COLO668 (cell line): ENCODE results near the gene CIZ1.
"Not testable (repeated sequence)": the region's sequence is repeated elsewhere in the genome, so short reads cannot be mapped to it uniquely, and the experiment has no call there.

Experiments used
- DNase-seq: peaks from one replicate; lab custom pipeline; 2025; ENCODE audit not compliant: unreplicated experiment; lab: John Stamatoyannopoulos, UW

The CIZ1 gene

DNA sequence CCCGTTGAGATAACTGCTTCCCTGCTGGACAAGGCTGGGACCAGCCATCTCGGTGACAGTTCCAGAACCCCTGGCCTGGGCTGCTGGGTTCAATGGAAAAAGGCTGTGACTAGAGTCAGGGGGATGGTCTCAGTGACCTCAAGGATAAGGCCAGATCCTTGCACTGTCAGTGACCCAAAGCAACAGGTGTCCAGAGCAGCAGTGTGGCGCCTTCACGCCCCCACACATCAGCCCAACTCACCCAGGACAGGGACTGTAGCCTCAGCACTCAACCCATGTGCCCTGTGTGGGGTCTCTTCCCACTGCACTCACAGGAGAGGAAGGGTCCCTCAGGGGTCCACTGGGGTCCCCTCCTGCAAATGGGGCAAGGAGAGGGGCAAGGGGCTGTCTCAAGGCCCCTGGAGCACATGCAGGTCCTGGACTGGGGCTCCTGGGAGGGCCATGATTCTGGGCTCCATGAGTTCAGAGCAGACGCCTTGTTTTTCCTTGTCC, 42.8 kb downstream of the CIZ1 start:
- DNase-seq: no peak

DNA sequence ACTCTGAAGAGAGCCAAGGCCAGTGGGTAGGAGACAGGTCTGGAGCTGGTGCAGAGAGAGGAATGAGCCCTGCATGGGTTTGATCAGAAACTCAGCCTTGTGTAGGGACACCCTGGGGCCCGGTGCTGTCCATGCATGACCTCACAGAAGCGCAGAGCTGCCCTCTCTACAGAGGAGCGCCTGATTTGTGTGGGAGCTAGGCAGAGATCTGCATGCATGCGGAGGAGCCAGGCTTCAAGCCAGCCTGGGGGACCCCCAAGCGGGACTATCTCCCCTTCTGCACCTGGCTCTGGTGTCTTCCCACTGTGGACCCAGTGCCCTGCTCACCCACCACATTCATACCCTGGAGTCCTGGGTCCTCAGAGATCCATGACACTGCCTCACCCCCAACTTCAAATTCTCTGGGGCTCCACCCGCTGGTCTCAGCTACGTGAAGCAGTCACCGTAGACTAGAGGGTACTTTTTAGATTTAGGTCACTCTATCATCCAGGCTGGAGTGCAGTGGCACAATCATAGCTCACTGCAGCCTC, 44.7 kb downstream of the CIZ1 start:
- DNase-seq: no peak

DNA sequence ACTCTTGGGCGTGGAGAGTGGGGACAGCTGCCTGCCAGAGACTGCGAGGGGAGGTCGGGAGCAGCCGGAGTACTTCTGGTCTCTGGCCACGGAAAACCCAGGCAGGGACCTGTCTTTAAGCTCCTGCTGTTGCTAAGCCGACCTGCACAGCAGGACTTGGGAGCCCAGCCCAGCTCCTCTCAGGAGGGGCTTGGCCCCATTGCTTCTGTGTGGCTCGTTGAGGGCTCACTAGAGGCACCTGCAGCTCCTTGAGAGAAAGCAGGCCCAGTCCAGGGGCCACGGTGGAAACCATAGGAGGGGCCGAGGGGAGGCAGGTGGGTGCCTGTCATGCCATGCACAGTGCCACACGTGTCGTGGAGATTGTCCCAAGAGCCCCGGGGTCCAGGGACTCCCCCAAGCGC, 45.4 kb downstream of the CIZ1 start:
- no peak for DNase-seq

DNA sequence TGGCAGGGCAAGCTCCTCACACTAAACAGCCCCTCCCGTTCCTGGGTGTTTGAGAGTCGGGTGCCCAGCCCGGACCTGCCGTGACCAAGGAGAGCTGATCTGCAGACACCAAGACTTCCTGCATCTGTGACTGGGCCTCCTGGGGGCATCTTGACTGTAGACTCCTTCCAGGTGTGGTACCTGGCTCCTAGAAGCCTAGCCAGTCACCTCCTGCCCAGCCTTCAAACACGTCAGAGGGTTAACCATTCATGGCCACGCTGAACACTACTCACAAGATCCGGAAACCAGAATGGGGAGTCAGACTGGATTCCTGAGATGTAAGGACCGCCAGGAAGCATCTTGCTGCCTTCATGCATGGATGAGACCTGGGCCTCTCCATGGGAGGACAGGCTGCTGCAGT, 45.8 kb downstream of the CIZ1 start:
- DNase-seq: no peak

DNA sequence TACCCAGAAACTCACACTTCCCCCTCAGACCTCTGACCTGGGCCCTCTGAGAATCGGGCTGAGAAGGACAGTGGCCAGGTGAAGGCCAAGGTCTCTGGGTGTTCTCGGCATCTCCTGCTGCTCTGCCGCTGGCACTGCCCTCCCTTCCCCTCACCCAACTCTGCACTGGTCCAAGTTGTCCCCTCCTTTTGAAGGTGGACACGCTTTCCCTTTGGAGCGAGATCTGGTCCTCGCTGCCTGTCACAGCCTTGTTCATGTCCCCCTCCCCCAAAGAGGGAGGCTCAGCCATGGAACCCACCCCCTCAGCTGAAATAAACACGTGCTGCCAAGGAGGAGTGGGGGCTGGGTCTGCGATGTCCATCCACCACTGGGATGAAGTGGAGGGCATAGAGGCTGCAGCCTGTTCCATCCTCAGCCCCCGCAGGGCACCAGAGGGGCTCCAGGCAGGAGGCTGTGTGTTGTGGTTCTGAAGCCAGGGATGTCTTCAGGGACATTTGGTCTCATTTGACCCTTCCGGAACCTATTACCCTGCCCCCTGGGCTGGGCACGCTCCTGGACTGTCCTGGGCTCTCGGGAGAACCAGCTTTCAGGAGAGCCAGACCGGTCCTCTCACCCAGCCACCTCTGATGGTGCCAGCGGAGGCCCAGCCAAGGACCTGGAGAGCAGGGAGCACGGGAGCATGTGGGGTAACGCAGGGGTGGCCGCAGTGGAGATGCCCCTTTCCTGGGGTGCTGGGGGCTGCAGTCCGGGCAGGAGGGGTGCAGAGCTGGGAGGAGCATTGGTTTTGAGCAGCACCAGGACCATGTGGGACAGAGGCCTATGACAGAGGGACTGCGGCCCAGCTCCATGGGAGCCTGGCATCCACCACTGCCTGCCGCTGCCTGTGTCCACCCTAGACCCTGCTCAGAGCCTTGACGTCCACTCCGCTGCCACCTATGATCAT, 46.9 kb downstream of the CIZ1 start:
- no peak for DNase-seq

DNA sequence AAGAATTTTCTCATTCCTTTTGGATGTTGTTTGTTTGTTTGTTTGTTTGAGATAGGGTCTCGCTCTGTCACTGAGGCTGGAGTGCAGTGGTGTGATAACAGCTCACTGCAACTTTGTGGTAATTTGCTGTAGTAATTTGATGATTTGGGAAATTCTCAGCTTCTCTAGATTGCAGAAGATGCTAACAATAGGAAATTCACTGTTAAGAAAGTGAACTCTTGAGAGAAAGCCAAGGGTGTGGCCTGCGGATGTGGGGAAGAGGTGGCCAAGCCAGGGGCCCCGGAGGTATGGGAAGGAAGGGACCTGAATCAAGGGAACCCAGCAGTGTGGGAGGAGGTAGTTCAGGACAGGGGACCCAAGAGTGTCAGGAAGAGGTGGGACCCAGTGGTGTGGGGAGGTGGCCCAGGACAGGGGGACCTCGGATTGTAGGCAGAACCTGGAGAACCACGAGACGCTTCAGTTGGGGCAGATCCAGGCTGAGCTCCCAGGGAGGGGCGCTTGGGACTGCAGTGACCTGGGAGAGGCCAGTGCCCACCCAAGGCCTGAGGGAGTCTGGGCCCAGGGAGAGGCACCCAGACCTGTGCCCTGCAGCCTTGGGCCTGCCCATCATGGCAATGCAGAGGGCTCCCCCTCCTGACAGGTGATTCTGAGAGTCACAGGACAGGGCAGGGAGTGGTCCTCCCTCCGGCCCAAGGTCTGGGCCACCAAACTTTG, 47.7 kb downstream of the CIZ1 start:
- DNase-seq: no peak

DNA sequence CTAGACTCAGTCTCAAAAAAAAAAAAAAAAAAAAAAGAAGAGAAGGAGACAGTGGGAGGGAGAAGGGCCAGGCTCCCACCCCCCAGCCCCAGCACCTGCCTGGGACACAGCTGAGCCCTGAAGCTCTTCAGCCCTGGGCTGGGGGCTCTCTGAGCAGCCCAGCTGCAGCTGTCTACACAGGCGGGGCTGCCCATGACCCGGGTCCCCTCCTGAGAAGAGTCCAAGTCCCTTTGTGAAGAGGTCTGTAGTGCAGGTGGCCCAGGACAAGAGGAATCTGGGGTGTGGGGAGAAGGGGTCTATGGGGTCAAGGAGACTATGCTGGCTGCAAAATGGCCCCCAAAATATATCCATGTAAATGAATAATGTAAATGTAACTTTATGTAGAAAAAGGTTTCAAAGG, 48.8 kb downstream of the CIZ1 start:
- DNase-seq: no peak

DNA sequence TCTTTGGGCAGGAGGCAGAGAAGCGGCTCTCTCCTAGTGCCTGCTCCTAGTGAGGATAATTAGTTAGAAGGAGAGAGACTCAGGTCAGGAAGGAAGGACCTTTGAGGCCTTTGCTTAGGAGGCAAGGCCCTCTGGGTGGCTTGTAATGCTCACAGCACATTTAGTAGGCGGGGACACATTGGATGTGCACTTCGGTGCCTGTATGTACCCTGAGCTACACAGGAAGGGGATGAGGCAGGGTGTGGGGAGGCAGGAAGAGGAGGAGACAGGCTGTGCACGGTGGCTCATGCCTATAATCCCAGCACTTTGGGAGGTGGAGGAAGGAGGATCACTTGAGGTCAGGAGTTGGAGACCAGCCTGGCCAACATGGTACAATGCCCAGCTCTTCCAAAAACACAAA, 49.3 kb downstream of the CIZ1 start:
- no peak for DNase-seq

DNA sequence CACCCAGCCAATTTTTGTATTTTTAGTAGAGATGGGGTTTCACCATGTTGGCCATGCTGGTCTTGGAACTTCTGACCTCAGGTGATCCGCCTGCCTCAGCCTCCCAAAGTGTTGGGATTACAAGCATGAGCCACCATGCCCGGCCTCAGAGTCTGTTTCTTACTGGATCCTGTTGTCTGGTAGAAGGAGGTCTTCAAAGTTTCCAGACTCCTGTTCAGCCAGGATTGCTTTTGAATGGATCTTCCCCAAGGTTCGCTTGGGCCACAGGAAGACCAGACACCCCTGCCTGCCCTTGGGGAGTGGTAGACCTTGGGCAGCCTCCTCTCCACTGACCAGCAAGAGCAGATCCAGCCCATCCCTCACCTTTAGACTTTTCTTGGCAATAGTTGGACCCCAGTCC, 49.8 kb downstream of the CIZ1 start:
- DNase-seq: no peak

DNA sequence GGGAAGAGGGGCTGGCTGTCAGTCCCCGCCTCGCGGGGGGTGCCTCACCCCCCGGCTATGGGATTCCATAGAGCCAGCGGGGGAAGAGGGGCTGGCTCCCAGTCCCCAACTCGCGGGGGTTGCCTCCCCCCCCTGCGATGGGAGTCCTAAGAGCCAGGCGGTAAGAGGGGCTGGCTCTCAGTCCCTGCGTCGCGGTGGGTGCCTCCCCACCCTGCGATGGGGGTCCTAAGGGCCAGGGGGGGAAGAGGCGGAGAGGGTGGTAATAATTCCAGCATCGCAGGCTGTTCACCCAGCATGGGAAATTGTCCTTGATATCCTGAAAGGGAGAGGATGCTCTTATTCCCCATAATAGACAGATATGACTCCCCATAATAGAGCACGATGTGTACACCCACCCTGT, 51.8 kb downstream of the CIZ1 start:
- DNase-seq: no peak

DNA sequence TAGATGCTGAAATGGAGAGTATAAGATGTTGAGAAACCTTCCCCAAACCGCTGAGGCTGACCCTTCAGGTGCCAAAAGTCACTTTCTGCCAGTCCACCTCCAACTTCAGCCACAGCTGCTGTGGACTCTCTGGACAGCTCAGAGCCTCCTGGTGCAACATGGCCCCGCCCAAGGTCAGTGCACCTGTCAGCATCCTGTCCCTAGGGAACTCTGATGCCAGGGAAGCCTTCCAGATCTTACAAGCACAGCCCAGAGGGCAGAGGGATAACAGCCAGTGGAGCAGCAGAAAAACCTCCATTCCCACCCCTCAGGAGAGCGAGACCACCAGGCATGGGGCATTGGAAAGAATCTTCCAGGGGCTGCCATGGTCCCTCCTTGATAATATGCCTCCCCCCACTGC, 53.4 kb downstream of the CIZ1 start:
- DNase-seq: no peak

DNA sequence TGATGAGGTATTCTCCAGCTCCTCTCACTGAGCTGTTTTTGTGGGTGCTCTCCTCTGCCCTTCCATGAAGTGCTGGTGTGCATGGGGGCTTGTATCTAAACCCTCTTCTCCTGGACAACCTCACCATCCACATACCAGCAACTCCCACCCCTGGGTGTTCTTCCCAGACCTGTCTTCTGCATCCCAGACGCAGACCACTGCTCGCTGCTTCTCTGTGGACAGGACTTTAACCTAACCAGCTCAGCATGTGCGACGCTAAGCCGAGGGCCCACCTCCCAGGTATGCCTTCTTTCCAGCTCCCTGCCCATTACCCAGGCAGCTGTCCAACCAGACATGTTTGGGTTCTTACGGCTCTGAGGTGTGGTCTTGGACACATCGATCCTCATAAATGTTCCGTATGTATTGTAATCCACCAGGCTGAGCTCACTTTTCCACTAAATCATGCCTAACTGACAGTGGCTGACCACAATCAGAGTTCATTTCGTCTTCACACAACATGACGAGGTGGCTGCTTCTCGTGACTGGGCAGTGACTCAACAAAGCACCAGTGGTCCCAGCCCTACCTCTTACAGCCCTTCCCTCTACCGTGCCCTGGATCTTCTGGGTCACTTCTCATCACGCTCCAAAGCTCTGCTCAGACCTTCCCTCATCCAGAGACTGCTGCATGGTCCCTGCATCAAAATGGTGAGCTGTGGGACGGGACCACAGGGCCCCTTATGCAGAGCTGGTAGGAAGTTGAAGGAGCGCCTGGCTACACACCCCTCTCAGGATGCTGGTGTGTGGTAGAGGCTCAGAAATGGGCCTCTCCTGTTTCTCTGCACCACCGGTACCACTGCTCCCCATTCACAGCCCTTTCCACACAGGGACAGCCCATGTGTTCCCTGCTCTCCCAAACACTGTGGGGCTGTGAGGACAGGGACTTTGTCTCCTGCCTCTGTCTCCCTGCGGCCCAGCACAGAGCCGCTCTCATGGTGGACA, 54.3 kb downstream of the CIZ1 start:
- no peak for DNase-seq

DNA sequence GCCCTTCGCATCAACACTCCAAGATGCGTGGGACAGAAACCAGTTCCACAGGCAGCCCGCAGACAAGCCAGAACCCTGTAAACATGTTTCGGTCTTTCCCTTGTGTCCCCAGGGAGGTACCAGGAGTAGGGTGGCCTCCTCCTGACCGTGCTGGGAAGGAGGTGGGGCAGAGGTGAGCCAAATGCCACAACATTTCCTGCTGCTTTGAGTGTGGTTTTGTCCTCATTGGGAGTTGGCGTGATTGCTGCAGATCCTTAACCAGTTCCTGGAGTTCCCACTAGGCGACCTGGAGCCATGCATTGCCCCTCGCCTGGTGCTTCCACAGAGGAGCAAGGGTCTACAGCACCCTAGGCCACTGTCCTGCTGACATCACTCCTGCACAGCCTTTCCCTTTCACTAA, 55.8 kb downstream of the CIZ1 start:
- DNase-seq: not testable (repeated sequence)

DNA sequence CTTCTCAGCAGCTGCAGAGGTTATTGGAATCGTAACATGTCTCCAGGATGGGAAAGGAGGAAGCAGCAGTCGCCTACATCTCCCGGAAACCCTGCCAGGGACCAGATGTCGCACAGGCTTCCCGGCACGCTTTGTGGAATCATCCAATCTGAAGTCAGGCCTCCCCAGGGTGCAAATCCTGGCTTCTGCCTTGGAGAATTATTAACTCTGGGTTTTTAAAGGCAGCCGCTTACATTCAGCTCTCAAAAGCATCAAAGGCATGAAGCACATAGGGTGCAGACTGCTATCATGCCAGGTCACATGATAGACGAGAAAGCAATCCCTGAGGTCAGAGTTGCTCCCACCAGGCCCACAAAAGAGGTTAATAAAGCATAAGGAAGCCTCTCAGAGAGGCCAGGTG, 59.2 kb downstream of the CIZ1 start:
- DNase-seq: peak; percentile 84

DNA sequence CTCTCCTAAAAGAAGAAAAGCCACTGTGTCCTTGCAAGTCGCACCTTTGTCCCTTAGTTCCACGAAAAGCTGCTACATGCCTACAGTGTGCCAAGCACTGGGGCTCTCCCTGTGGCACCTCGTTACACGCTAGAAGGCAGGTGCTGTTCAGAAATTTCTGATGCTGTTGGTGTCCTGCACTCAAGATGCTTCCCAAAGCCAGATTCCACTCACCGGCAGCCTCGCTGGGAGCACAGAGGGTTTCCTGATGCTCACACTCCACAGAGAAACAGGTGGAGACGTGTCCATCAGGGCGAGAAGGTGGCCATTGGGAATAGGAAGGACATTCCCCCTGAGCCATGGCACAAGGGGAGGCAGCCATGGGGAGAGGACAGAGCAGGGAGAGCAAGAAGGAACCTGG, 60.0 kb downstream of the CIZ1 start:
- DNase-seq: peak; percentile 38

DNA sequence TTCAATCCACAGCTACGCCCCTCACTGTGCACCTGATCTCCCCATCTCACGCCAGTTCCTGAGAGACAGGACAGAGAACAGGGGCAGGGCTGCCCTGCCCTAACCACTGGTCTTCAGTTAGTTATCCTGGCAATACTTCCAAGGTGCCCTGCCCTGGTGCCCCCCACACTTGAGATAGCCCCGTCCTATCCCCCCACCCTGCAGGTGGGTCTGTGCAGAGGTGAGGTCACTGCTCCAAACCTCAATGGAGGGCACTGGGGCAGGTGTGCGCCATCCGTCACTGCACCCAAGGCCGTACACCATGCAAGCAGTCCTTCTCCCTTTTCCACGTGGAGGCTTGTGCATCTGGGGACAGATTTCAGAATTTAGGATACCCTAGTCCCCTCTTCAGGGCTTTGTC, 60.7 kb downstream of the CIZ1 start:
- not testable (repeated sequence) for DNase-seq

DNA sequence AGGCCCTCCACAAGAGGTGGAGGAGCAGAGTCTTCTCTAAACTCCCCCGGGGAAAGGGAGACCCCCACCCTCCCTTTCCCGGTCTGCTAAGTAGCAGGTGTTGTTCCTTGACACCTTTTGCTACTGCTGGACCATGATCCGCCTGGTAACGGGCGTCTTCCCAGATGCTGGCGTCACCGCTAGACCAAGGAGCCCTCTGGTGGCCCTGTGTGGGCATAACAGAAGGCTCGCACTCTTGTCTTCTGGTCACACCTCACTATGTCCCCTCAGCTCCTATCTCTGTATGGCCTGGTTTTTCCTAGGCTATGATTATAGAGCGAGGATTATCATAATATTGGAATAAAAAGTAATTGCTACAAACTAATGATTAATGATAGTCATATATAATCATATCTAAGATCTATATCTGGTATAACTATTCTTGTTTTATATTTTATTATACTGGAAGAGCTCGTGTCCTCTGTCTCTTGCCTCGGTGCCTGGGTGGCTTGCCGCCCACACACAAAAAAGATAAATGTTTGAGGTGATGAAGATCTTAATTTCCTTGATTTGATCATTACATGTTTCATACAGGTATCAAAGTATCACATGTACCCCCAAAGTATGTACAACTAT, 61.3 kb downstream of the CIZ1 start:
- DNase-seq: not testable (repeated sequence)

DNA sequence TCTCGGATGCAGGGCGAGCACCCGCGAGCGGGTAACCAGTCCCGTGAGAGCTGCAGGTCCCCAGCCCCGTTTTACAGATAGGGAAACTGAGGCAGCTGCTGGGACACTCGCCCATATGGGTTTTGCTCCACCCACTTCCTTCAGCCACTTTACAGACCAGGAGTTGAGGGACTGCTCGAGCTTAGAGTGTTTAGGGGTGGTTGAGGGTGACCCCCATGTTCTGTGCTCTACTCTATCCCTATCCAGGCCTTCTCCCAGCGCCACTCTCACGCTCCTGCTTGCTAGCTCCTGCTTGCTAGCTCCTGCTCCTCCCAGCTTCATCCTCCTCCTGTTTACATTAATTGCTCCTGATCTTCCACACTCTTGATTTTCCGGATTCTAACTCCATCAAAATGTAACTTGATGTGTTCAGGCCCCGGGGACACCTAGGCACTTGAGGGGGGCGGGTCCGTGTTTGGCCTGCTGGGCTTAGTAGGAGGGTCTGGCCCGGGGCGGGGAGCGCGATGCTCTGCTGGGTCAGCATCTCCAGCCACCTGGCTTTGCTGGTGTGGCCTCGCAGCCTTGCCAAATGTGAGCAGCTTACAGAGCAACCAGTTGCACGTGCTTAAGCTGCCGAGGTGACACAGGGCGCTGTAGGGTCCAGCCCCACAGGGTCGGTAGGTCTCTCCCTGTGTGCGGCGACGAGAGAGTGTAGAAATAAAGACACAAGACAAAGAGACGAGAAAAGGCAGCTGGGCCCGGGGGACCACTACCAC, 62.4 kb downstream of the CIZ1 start:
- peak; percentile 39 for DNase-seq

DNA sequence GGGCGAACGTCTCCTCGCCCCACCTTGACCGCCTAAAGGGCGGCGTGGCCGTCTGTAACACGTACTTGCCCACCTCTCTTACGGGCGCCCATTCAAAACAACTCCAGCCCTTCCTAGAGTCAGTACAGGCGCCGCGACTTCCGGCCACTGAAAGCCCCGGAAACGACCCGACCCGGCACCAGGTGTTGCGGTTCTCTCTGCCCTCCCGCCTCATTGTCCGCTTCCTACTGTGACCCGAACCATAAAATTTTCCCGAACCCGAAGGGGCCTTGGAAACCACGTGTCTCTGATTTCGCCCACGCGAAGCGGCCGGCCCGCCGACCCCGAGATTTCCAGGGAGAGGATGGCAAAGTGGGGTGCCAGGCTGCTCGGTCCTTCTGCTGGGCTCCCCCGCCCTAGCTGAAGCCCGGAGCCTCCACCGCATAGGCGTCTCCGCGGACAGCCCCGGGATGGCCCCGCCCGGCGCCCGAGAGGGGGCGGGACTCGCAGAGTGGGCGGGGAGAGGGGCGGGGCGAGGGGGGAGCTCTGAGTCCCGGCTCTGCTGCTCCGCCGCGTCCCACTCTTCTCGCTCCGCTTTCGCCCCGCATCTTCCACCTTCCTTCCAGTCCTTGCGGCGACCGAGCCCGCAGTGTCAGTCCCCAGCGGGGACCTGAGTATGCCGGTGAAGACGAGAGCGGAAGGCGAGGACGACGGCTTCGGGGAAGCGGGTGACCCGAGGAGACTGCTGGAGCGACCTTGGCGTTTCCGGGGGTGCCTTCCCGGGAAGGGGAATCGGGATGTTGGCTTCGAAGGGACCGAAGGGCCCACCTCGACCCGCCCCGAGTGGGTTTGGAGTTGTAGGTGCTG, 63.2 kb downstream of the CIZ1 start:
- DNase-seq: peak; percentile 89
